ENCODE data around the gene GLS2.

GRCh38 chr12:56488041-56488955, at the start of gene GLS2:
- TF ChIP-seq POLR2A (IDR thresholded peaks at IDR 0.05) (no peak), CTCF (IDR thresholded peaks at IDR 0.05) (no peak), EP300 (IDR thresholded peaks at IDR 0.05) (peak in 1 of 2 donors; percentile 26)
